ENCODE results near the gene GAS7. TPM values are rescaled to one million over a fixed set of nuclear protein-coding genes. Genes with fewer than 3 reads are reported as not detected.
"Not testable (repeated sequence)": the region's sequence is repeated elsewhere in the genome, so short reads cannot be mapped to it uniquely, and the experiment has no call there.

The GAS7 gene
- total RNA-seq, 1 donor: 8.6 TPM

GRCh38 chr17:10060526-10060925 is 137.9 kb downstream of the GAS7 start:
- H3K4me3 ChIP-seq (ENCODE audit: low read depth, low read length): no peak overlapping the region
- DNase-seq (ENCODE audit: low read depth): no peak
- TF ChIP-seq, protein P1, sequence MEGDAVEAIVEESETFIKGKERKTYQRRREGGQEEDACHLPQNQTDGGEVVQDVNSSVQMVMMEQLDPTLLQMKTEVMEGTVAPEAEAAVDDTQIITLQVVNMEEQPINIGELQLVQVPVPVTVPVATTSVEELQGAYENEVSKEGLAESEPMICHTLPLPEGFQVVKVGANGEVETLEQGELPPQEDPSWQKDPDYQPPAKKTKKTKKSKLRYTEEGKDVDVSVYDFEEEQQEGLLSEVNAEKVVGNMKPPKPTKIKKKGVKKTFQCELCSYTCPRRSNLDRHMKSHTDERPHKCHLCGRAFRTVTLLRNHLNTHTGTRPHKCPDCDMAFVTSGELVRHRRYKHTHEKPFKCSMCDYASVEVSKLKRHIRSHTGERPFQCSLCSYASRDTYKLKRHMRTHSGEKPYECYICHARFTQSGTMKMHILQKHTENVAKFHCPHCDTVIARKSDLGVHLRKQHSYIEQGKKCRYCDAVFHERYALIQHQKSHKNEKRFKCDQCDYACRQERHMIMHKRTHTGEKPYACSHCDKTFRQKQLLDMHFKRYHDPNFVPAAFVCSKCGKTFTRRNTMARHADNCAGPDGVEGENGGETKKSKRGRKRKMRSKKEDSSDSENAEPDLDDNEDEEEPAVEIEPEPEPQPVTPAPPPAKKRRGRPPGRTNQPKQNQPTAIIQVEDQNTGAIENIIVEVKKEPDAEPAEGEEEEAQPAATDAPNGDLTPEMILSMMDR (IDR thresholded peaks at IDR 0.05; ENCODE audit: insufficient read depth, low read depth, low read length): no peak

DNA sequence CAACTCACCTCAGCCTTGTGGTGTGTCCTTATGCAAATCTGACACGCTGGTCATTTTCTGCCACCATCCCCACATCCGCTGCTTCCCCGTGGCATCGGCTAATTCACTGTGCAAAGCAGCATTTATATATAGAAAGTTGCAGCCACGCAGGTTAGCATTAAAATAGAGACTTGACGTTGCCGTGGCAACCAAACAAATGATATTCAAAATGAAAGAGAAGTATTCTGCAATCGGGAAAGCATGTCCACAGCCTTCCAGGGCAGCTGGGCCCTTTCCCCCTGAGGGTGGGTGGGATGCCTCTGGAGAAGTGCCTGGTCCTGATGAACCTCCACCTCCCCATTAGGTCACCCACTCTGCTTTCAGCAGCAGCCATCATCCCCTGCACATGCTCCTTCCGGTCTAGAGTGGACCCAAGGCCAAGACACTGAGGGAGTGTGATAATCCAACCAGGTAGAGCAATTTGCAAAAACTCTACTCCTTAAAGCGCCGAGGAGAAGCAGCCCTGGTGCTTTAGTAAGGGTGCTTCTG is 138.7 kb downstream of the GAS7 start:
- H3K4me3 ChIP-seq (ENCODE audit: low read depth, low read length): no peak overlapping the region
- TF ChIP-seq, protein P1 (IDR thresholded peaks at IDR 0.05; ENCODE audit: insufficient read depth, low read depth, low read length): no peak
- no peak for DNase-seq (ENCODE audit: low read depth)

DNA sequence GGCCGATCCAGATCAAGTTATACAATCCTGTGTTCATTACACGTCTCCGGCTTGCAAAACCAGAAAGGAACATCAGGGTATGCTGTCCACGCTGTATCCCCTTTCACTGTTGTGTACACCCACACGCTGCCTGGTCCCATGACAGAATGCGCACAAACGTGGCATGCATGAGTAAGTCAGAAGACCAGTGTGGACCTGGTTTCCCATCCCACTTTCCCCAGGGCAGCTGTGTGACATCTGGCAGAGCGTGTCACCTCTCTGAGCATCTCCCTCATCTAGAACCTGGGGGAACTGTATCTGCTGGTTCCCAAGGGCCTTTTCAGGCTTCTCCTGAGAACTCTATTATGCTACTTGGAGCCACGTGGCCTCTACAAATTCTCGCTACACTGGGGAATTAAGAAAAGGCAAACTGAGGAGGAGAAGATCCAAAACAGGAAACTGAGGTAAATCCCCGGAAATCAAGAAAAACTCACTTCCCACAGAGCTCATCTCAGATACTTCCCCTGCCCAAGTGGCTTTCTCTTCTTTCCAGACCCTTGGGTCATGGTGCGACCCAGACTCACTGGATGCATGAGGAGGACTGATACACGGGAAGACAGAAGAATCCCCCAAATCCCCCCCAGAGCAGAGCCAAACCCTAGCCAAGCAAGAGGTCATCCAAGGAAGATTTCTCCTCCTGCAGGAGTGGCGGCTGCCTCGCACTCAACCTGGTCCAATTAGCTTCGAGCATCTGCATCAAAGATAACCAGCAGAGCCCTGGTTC is 139.3 kb downstream of the GAS7 start:
- TF ChIP-seq, protein P1 (IDR thresholded peaks at IDR 0.05; ENCODE audit: insufficient read depth, low read depth, low read length): no peak
- no peak overlapping the region for H3K4me3 ChIP-seq (ENCODE audit: low read depth, low read length)
- DNase-seq (ENCODE audit: low read depth): no peak

- not testable (repeated sequence) for H3K4me3 ChIP-seq (ENCODE audit: low read depth, low read length); DNase-seq (ENCODE audit: low read depth)
Measured at GRCh38 chr17:10057466-10057865, 140.9 kb downstream of the GAS7 start.

GRCh38 chr17:10055262-10055975 is 143.0 kb downstream of the GAS7 start:
- H3K4me3 ChIP-seq (ENCODE audit: low read depth, low read length): no peak overlapping the region
- no peak for DNase-seq (ENCODE audit: low read depth)
- TF ChIP-seq, protein P1 (IDR thresholded peaks at IDR 0.05; ENCODE audit: insufficient read depth, low read depth, low read length): no peak

DNA sequence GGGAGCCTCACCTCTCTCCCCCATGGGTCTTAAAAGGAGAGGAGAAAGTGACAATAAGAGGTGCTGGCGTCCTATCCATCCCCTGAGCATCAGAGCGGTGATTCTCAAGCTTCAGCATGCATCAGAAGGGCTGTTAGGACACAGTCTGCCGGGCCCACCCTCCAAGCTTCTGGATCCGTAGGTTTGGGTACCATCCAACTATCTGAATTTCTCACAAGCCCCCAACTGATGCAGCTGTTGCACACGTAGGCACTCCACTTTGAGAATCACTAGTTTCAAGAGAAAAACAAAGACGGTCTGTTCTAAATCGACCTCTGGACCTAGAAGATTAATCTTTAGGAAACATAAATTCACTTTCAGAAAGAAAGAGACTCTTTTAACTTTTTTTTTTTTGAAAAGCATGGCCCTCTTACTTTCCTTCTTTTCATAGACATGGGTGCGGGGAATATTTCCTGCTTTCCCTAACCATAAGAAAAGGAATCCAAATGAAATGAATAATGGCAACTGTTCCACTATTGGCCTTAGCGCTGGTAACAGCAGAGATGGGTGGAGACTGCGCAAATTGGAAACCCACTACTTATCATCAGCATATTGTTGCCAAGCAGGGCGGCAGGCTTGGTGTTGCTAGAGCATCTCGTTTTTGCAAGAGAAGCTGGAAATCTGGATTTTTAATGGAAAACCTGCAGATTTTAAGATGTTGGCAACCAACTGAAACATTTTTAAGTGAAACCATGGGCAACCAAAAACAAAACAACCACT is 144.4 kb downstream of the GAS7 start:
- TF ChIP-seq, protein P1 (IDR thresholded peaks at IDR 0.05; ENCODE audit: insufficient read depth, low read depth, low read length): no peak
- DNase-seq (ENCODE audit: low read depth): no peak
- no peak overlapping the region for H3K4me3 ChIP-seq (ENCODE audit: low read depth, low read length)
